ENCODE results near the gene GNAI3.
A peak's percentile ranks its signal among the peaks of the same experiment; 100 is the strongest.

Gene GNAI3

GRCh38 chr1:109639841-109640184 lies 91.4 kb downstream of the GNAI3 start:
- DNase-seq: no peak
- Histone ChIP-seq H3K27ac (ENCODE audit: low read length) (no peak overlapping the region), H3K79me2 (ENCODE audit: insufficient read depth, low read length) (no peaks in the 10 kb centered on the region), H3K36me3 (ENCODE audit: insufficient read depth, low read length) (no peaks in the 10 kb centered on the region), H3K9me3 (ENCODE audit: insufficient read depth, low read length, severe bottlenecking) (no peaks in the 10 kb centered on the region), H3K27me3 (ENCODE audit: insufficient read depth, low read length, poor library complexity) (no peaks in the 10 kb centered on the region), H3K4me3 (ENCODE audit: low read depth in 1 of 2, low read length in 2 of 2) (no peak overlapping the region), H3K4me2 (ENCODE audit: insufficient read depth, low read length) (no peak overlapping the region), H3K4me1 (ENCODE audit: insufficient read depth, low read length) (peaks cover 2% of the 10 kb centered on the region), H4K20me1 (ENCODE audit: insufficient read depth, low read length) (no peaks in the 10 kb centered on the region), H3K9ac (ENCODE audit: low read depth, low read length) (no peak overlapping the region), H2AFZ (ENCODE audit: low read depth, low read length) (no peak overlapping the region)
- TF ChIP-seq EZH2 (IDR thresholded peaks at IDR 0.05; ENCODE audit: borderline replicate concordance, low read depth, low read length, severe bottlenecking) (no peak), CTCF (IDR thresholded peaks at IDR 0.05; ENCODE audit: borderline replicate concordance, extremely low read depth, low read length, poor library complexity, severe bottlenecking) (no peak)
- peak; percentile 20 for ATAC-seq (ENCODE audit: insufficient read depth, low read depth)

DNA sequence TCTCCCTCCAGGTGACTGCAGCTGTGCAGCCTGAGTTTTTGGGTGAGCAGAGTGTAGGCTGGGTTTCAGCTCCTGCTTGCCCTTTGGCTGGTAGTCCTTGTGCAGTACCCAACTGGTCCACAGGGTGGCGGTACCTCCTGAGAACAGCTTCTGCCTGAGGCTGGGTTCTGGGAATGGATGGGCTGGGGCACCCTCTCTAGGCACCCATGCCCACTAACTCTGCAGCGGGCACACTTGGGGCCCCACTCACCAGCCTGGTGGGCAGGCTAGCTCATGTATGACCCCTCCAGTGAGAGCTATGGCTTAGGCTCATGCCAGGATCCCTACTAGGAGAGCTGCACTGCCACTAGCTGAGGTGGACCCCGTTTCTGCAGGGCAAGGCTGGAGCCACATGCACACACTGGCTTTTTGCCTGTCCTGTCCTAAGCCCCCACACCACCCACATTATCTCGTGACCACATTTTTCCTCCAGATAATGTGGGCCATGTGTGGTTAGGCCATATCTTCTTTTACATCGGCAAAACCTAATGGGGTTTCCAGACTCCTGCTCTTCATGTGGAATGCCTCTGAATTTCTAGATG lies 92.0 kb downstream of the GNAI3 start:
- ATAC-seq (ENCODE audit: insufficient read depth, low read depth) (peak; percentile 91), DNase-seq (peak; percentile 88)
- no peak for TF ChIP-seq EZH2 (IDR thresholded peaks at IDR 0.05; ENCODE audit: borderline replicate concordance, low read depth, low read length, severe bottlenecking)
- TF ChIP-seq CTCF (IDR thresholded peaks at IDR 0.05; ENCODE audit: borderline replicate concordance, extremely low read depth, low read length, poor library complexity, severe bottlenecking): peak; percentile 98
- no peaks in the 10 kb centered on the region for H3K27me3 ChIP-seq (ENCODE audit: insufficient read depth, low read length, poor library complexity)
- peaks cover 2% of the 10 kb centered on the region for H3K4me1 ChIP-seq (ENCODE audit: insufficient read depth, low read length)
- no peaks in the 10 kb centered on the region for H3K9me3 ChIP-seq (ENCODE audit: insufficient read depth, low read length, severe bottlenecking)
- no peaks in the 10 kb centered on the region for H3K36me3 ChIP-seq (ENCODE audit: insufficient read depth, low read length)
- H3K79me2 ChIP-seq (ENCODE audit: insufficient read depth, low read length): no peaks in the 10 kb centered on the region
- peak overlapping the region; percentile 59 for H2AFZ ChIP-seq (ENCODE audit: low read depth, low read length)
- H3K4me3 ChIP-seq (ENCODE audit: low read depth in 1 of 2, low read length in 2 of 2): no peak overlapping the region
- H3K4me2 ChIP-seq (ENCODE audit: insufficient read depth, low read length): no peak overlapping the region
- no peak overlapping the region for H3K9ac ChIP-seq (ENCODE audit: low read depth, low read length)
- H3K27ac ChIP-seq (ENCODE audit: low read length): no peak overlapping the region
- no peaks in the 10 kb centered on the region for H4K20me1 ChIP-seq (ENCODE audit: insufficient read depth, low read length)

GRCh38 chr1:109641078-109641740 lies 92.8 kb downstream of the GNAI3 start:
- no peak for TF ChIP-seq CTCF (IDR thresholded peaks at IDR 0.05; ENCODE audit: borderline replicate concordance, extremely low read depth, low read length, poor library complexity, severe bottlenecking)
- TF ChIP-seq EZH2 (IDR thresholded peaks at IDR 0.05; ENCODE audit: borderline replicate concordance, low read depth, low read length, severe bottlenecking): no peak
- peaks cover 2% of the 10 kb centered on the region for H3K4me1 ChIP-seq (ENCODE audit: insufficient read depth, low read length)
- no peak overlapping the region for H3K4me2 ChIP-seq (ENCODE audit: insufficient read depth, low read length)
- no peaks in the 10 kb centered on the region for H3K9me3 ChIP-seq (ENCODE audit: insufficient read depth, low read length, severe bottlenecking)
- no peaks in the 10 kb centered on the region for H4K20me1 ChIP-seq (ENCODE audit: insufficient read depth, low read length)
- no peak overlapping the region for H2AFZ ChIP-seq (ENCODE audit: low read depth, low read length)
- ATAC-seq (ENCODE audit: insufficient read depth, low read depth) (no peak), DNase-seq (no peak)
- no peaks in the 10 kb centered on the region for H3K27me3 ChIP-seq (ENCODE audit: insufficient read depth, low read length, poor library complexity)
- no peak overlapping the region for H3K27ac ChIP-seq (ENCODE audit: low read length)
- no peak overlapping the region for H3K9ac ChIP-seq (ENCODE audit: low read depth, low read length)
- no peaks in the 10 kb centered on the region for H3K79me2 ChIP-seq (ENCODE audit: insufficient read depth, low read length)
- no peaks in the 10 kb centered on the region for H3K36me3 ChIP-seq (ENCODE audit: insufficient read depth, low read length)
- no peak overlapping the region for H3K4me3 ChIP-seq (ENCODE audit: low read depth in 1 of 2, low read length in 2 of 2)

Data from DND-41 (cell line).